ENCODE measurements around the gene AUH. TPM values are rescaled to one million over a fixed set of nuclear protein-coding genes. Genes with fewer than 3 reads are reported as not detected.
A peak's percentile ranks its signal among the peaks of the same experiment; 100 is the strongest.

AUH gene
- total RNA-seq, 1 donor, result 13.4 TPM

DNA sequence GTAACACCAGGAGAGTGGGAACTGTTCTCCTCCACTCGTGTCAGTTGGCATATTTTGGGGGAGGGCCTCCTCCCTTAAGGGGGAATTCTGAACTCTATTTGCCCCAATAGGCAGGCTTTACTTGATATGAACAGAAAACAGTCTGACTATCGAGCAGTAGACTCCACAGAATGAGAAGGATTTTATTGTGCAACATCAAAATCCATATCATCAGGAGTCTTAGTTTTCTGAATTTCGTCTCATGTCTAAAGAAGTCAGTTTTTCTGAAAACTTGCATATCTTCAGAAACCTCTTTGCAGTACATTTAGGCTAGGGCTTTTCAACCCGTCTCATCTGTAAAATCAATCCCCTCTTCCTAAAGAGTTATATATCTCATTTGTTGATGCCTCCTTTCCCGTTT lies 96.2 kb downstream of the AUH start:
- TF ChIP-seq, protein P1, sequence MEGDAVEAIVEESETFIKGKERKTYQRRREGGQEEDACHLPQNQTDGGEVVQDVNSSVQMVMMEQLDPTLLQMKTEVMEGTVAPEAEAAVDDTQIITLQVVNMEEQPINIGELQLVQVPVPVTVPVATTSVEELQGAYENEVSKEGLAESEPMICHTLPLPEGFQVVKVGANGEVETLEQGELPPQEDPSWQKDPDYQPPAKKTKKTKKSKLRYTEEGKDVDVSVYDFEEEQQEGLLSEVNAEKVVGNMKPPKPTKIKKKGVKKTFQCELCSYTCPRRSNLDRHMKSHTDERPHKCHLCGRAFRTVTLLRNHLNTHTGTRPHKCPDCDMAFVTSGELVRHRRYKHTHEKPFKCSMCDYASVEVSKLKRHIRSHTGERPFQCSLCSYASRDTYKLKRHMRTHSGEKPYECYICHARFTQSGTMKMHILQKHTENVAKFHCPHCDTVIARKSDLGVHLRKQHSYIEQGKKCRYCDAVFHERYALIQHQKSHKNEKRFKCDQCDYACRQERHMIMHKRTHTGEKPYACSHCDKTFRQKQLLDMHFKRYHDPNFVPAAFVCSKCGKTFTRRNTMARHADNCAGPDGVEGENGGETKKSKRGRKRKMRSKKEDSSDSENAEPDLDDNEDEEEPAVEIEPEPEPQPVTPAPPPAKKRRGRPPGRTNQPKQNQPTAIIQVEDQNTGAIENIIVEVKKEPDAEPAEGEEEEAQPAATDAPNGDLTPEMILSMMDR (IDR thresholded peaks at IDR 0.05; ENCODE audit: insufficient read depth, low read depth, low read length), result no peak
- DNase-seq (ENCODE audit: low read depth), result no peak
- no peak overlapping the region for H3K4me3 ChIP-seq (ENCODE audit: low read depth, low read length)

DNA sequence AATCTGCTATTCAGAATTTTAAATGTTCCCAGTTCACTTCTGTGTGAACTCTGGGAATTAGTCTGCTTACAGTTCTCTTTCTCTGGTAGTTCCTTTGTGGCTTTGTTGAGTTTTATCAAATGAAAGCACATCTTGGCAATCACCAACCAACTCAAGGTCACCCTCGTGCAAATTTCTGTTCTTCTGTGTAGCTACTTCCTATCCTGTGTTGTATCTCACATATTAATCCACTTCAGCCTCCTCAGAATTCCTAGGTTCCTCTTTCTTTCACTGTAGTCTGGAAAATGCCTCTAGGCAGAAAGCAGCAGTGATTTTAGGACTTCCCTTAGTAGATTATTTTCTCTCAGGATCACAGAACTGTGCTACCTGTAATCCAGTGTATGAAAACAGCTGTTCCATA lies 100.3 kb downstream of the AUH start:
- DNase-seq (ENCODE audit: low read depth), result no peak
- TF ChIP-seq, protein P1 (IDR thresholded peaks at IDR 0.05; ENCODE audit: insufficient read depth, low read depth, low read length), result no peak
- no peak overlapping the region for H3K4me3 ChIP-seq (ENCODE audit: low read depth, low read length)

DNA sequence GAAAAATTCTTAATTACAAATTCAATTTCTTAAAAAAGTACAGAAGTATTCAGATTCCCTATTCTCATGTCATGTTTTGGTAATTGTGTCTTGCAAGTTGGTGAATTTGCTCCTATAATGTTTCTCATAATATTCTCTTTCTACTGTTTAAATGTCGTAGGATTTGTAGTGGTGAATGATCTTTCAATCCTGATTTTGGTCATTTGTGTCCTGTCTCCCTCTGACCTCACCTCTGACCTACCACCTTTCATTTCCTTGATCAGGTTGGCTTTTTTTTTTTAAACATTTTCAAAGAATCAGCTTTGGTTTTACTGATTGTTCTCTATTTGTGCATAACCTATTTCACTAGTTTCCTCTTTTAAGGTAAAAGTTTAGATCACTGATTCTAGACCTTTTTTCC lies 102.6 kb downstream of the AUH start:
- TF ChIP-seq, protein P1 (IDR thresholded peaks at IDR 0.05; ENCODE audit: insufficient read depth, low read depth, low read length), result no peak
- no peak overlapping the region for H3K4me3 ChIP-seq (ENCODE audit: low read depth, low read length)
- DNase-seq (ENCODE audit: low read depth), result no peak

DNA sequence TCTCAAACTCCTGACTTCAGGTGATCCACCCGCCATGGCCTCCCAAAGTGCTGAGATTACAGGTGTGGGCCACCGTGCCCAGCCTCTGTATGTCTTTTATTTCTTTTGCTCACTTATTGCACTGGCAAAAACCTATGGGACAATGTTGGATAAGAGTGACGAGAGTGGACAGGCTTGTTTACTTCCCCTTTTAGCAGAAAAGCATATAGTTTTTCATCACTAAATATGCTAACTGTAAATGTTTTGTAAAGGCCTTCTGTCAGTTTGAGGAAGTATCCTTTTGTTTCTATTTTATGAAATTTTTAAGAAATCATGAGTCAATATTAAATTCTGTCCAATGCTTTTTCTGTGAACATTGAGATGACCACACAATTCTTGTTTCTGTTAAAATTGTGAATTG lies 103.3 kb downstream of the AUH start:
- DNase-seq (ENCODE audit: low read depth), result no peak
- no peak overlapping the region for H3K4me3 ChIP-seq (ENCODE audit: low read depth, low read length)
- TF ChIP-seq, protein P1 (IDR thresholded peaks at IDR 0.05; ENCODE audit: insufficient read depth, low read depth, low read length), result no peak

DNA sequence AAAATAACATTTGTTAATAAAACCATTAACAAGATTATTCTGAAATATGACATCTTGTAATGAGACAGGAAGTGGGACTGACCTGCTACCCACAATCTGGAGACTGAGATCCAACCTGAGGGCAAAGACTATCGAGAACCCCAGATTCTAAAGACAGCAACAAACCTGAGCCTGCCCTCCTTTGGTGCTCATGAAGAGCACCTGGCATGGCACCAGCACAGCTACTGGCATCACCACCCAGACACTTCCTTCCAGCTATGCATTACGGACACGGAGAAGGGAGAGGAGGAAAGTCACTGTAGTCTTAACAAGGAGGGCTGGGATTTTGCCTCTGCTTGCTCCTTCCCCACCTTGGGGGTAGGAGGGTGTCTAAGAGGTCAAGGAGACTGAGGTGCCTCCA lies 105.5 kb downstream of the AUH start:
- TF ChIP-seq, protein P1 (IDR thresholded peaks at IDR 0.05; ENCODE audit: insufficient read depth, low read depth, low read length), result no peak
- no peak for DNase-seq (ENCODE audit: low read depth)

DNA sequence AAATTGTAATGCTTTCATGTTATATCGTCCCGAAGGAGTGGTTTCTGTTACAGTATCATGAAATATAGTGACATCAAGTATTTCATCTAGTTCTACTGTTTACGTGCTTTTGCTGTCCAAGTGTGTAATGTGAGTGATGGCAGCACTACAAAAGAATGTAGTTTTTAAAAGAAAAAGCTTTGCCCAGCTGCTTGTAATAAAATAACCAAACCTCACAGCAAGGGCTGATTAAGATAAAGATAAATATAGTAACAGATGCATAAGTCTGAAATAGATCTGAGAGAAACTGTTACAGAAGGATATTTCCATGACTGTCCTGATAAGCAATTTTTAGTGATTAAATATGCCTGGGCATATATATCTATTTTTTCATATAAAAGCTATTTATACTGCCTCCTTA lies 106.4 kb downstream of the AUH start:
- DNase-seq (ENCODE audit: low read depth), result peak; percentile 87
- H3K4me3 ChIP-seq (ENCODE audit: low read depth, low read length), result no peak overlapping the region
- TF ChIP-seq, protein P1 (IDR thresholded peaks at IDR 0.05; ENCODE audit: insufficient read depth, low read depth, low read length), result no peak

More for the DNA sequence above, 105.5 kb downstream of the AUH start:
- no peak overlapping the region for H3K4me3 ChIP-seq (ENCODE audit: low read depth, low read length)

DNA sequence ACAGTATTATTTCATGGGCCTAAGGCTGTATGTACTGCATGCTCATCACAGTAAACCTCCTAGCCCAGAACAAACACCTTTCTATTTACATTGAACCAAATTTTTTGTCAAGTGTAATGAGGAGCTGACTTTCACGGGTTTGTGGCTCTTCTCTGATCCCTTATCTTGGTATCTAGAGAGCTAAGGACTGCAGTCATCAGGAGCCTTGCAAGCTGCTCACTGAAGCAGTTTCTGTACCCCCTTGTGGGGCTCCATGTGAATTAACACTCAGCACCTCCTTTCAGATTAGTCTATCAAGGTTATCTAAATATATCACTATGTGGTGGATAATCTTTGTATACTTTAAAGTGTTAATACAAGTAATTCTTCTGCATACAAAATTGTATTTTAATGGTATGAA lies 108.2 kb downstream of the AUH start:
- peak; percentile 41 for DNase-seq (ENCODE audit: low read depth)
- TF ChIP-seq, protein P1 (IDR thresholded peaks at IDR 0.05; ENCODE audit: insufficient read depth, low read depth, low read length), result peak; percentile 30

More for the DNA sequence above, 108.2 kb downstream of the AUH start:
- no peak overlapping the region for H3K4me3 ChIP-seq (ENCODE audit: low read depth, low read length)
